ENCODE measurements around the gene JARID2.

- TF ChIP-seq CTCF (IDR thresholded peaks at IDR 0.05) (peak; percentile 67 to 92 (median 82)), POLR2A (IDR thresholded peaks at IDR 0.05) (no peak)
Measured at GRCh38 chr6:15441215-15441868, 195.5 kb downstream of the JARID2 start.

All from heart left ventricle (tissue), 13 donors.